DMS79 (cell line): Measurements from ENCODE around the gene MAP3K1.
"Not testable (repeated sequence)": the region's sequence is repeated elsewhere in the genome, so short reads cannot be mapped to it uniquely, and the experiment has no call there.

Source experiments
- DNase-seq: peaks from one replicate; lab custom pipeline; 2025; lab: John Stamatoyannopoulos, UW

Gene MAP3K1

GRCh38 chr5:56814963-56815657 is at the start of gene MAP3K1:
Gene MAP3K1, plus strand, starts transcription at chr5:56815549. Its CDS starts 25 bp downstream, at chr5:56815574.
- DNase-seq: peak; percentile 17

GRCh38 chr5:56766926-56767325 is 48.4 kb upstream of the MAP3K1 start:
- no peak for DNase-seq

DNA sequence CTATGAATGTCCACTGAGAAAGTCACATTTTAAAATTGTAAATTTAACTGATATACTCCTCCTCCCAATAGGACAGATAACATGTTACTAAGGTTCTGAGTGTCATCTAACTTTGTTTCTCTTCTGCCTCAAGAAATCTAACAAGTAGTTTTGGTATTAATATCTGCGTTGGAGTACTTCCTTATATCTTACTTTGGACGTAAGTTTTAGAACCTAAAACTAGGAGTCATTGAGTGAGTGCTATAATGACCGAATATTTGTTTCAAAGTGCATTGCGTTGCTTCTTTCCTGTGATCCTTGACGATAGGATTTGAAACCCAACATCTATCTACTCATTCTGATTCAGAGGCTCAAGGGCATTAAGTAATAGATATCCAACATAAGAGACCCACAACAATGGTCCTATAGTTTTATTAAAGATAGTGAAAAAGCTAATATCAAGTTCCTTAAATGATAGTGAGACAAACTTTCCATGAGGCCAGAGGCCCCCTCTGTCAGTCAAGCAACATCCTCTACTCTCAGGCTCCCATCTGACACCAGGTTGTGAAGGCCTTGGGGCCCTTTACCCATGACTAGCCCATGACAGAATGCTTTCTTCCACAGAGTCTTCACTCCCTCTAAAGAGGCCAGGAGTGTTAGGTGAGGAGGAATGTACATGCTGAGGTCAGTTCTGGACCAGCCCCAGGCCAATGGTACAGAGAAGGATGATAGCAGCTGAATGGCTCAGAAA is 45.3 kb upstream of the MAP3K1 start:
- no peak for DNase-seq

DNA sequence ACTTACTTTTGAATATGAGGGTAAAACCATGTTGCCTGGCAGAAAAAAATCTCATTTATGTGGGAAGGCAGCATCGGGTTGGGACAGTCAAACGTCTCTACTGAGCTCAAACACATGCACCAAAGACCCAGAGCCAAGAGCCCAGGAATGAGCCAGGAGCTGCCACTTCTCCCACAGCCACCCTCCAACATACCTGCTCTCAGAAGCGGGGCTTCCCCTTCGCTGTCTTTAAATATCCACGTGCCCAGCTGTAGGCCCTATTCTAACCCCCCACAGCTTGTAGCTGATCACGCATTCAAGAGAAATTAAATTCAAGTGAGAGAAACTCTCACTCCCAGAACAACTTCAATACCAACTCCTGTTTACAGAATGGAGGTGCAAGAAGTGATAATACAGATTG is 42.6 kb upstream of the MAP3K1 start:
- no peak for DNase-seq

DNA sequence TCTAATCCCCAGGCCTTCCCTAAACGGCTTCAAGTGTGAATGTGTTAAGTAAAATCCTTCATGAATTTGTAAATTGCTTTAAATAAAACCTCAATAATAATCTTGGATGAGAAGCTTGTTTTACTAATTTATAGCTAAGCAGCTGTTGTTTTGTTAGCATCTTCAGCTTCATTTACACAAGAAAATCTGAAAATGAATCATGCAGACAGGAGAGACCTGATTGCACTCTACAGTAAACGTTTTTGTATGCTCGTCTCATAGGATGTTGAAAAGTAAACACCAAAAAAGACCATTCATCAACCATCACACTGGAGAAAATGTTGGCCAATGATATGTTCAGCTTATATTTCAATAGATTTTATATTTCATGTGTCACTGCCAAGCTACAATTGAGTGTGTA is 40.4 kb upstream of the MAP3K1 start:
- DNase-seq: no peak

DNA sequence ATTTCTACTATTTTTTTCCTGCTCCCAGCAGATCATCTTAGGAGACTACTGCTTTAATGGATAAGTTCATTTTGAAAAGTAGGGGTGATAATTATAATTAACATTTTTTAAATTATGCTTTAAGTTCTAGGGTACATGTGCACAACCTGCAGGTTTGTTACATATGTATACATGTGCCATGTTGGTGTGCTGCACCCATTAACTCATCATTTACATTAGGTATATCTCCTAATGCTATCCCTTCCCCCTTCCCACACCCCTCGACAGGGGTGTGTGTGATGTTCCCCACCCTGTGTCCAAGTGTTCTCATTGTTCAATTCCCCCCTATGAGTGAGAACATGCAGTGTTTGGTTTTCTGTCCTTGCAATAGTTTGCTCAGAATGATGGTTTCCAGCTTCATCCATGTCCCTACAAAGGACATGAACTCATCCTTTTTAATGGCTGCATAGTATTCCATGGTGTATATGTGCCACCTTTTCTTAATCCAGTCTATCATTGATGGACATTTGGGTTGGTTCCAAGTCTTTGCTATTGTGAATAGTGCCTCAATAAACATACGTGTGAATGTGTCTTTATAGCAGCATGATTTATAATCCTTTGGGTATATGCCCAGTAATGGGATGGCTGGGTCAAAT is 39.0 kb upstream of the MAP3K1 start:
- DNase-seq: not testable (repeated sequence)

DNA sequence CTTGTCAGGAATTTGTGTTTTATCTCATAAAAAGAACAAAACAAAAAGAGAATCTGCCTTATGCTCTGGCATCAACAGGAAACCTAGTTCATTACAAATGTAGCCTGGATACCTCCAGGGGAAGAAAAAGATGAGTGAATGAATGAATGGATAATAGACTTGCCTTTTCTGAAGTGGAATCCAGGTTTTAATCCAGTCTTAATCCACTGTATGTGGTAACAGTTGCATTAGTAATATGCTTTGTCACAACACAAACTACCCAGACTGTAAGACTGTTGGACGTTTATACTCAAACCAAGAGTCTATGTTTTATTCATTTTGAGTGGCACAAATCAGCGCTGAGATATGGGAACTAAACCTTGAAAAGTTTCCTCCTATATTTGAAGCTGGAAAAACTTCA is 32.1 kb upstream of the MAP3K1 start:
- no peak for DNase-seq

DNA sequence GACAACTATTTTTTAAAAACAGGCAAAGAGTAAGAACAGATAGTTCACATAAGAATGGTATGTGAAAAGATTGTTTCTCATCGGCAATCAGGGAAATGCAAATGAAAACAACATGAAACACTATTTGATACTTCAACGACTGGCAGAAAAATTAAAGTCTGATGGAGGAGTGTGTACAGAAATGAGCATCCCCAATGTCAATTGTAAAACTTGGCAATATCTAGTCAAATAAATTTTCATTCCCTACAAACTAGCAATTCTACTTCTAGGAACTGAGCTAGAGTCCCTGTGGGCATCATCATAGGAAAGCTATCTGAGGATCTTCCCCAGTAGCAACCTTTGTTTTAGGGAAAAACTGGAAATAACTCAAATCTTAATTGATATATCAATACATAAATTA is 29.0 kb upstream of the MAP3K1 start:
- DNase-seq: no peak

- no peak for DNase-seq
Observed at GRCh38 chr5:56791396-56791795, 24.0 kb upstream of the MAP3K1 start.

DNA sequence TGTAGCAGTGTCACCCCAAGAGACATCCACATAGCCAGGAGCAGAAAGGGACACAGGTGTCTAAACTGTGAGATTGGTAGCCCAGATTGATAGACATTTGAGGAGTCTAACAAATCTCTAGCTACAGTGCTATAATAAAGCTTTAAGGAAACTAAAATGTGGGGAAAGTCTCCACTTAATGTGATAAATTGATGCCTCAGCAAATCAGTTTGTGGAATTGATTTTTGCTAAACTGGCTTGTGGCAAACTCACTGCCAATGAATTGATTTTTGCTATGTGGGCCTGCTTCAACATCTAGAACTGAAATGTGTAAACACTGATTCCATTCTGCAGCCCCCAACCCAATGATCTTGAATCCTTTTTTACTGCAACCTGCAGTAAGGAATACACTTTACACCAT is 16.8 kb upstream of the MAP3K1 start:
- no peak for DNase-seq

- no peak for DNase-seq
Observed at GRCh38 chr5:56800186-56800585, 15.2 kb upstream of the MAP3K1 start.

DNA sequence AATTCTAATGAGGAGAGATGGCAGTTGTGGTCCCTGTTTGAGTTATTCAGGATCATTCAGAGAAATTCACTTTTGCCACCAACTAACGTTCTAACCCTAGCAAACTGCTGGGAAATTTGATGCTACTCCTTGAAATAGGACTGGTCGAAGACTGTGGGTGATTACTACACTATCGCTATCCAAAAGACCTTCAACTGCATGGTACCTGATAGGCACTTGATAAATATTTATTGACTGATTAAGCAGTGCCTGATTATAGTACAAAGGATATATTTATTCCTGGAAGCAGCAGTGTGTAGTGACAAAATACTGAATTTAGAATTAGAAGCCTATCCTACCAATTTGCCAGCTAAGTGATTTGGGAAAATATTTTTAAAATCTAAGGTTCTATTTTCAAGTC is 14.1 kb upstream of the MAP3K1 start:
- DNase-seq: no peak

DNA sequence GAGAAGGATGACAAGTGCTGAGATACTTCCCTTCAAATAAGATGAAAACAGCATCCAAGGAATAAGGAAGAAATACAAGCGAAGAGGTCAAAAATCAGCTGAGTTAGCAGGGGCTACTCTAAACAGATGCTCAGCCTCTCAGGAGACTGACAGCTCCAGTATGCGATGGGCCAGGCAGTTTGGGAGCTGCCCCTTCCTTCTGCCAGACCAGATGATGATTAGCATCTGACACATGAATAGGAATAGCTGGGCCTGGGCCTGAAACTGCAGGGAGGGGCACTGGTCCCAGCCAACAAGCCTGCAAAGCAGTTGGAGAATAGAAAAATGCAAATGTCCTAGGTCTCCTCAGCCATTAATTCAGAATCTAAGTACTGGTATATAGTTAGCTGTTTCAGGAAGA is 13.1 kb upstream of the MAP3K1 start:
- no peak for DNase-seq

DNA sequence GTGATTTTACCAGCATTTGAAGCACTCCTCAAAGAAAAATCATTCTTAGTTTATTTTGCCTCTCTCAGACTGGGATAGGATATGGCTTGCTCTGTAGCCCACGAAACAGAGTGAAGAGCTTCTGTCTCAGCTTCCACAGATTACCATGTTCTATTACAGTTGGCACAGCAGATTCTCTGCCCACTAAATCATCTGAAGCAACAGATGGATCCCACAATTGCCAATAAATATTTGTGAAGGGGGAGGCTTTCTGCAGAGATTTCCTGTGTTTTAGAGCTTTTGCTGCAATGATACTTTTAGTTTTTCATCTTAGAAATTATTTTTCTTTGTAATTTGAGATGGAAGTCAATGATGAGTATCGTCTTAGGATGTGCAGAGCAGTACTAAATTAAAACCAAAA is 12.3 kb upstream of the MAP3K1 start:
- no peak for DNase-seq

DNA sequence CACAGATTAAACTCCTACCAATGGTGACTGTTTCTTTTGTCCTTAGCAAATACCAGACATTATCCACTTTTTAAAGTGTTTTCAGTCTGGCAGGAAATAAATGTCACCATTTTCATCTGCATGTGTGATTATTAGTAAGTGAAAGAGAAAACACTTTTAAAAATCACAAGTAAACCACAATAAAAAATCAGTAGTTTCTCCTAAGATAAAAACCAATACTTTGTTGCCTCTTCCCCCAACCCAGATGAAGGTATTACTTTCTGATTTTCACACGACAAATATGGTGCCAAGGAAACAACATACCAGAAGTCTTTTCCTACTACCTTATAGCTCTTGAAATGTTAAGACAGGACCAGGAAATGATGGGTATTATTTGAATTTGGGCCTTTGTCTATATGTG is 11.5 kb upstream of the MAP3K1 start:
- DNase-seq: no peak

DNA sequence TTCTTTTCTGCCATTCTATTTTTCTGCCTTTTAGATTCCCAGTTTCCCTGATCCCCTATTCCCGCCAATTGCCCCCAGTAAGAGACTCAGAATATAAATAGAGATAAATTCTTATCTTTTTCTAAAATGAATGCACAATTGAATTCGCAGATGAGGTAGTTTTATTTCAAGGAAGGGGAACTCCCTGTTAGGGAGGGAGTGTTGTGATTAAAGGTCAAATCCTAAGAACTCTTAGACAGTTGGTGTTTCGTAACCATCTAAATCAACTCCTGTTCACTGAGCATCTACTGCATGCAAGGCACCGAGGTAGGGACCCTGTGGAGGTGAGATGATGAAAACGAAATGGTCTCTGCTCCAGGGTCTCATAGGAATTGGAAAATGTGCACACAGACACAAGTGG is 7.7 kb upstream of the MAP3K1 start:
- no peak for DNase-seq

DNA sequence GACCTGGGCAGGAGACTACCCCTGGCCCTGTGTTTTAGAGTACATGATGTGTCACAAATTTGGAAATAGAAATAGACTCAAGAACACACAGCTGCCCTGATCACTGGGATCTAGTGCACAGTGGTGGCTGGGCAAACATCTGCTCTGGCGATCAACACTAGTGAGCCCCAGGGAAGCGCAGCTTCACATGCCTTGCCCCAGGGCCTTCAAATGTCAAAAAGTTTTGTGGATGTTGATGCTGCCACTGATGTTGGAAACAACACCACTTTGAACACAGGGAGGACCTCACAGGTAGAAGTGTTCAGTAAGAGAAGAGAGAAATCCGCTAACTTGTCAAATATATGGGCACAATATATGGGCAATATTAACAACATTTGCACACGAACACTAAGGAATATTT is 7.1 kb upstream of the MAP3K1 start:
- no peak for DNase-seq

GRCh38 chr5:56810826-56811225 is 4.5 kb upstream of the MAP3K1 start:
- DNase-seq: no peak

DNA sequence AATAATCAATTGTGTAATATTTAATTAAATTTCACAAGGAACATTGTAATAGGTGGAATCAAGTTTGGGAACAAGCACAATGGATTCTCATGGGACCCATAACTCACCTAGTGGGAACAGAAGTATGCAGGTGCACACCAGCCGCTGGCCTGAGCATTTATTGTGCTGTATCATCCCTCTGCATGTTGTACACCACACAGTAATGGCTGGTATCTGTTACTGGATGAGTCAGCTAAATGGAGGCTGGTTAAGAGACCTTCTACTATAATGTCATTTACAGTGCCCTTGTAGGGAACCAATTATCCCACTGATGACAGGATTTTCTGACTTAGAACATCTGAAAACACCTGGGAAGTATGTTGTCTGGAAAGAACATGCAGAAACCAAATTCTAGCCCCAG is 3.2 kb upstream of the MAP3K1 start:
- no peak for DNase-seq

GRCh38 chr5:56813302-56813701 is 2.0 kb upstream of the MAP3K1 start:
- no peak for DNase-seq

- DNase-seq: no peak
Observed at GRCh38 chr5:56814361-56814962, 887 bp upstream of the MAP3K1 start.

- no peak for DNase-seq
Observed at GRCh38 chr5:56815658-56816545, 553 bp downstream of the MAP3K1 start.
